Endometrium (tissue), 2 donors: ENCODE measurements around the gene AHCYL2.

Experiments
- FAIRE-seq: peaks from 2 replicates; lab custom pipeline; 2012; peaks lifted over from hg19 to GRCh38; lab: Jason Lieb, UNC
- donor health status: control.
- donor health status: control.

AHCYL2 gene

GRCh38 chr7:129224251-129225205 is at the start of gene AHCYL2:
Gene AHCYL2 (plus strand): TSS chr7:129225030.
- FAIRE-seq, result no peak

GRCh38 chr7:129176916-129177710 is 47.7 kb upstream of the AHCYL2 start:
- no peak for FAIRE-seq

- FAIRE-seq, result no peak
Observed at GRCh38 chr7:129184981-129185670, 39.7 kb upstream of the AHCYL2 start.

GRCh38 chr7:129186749-129187260 is 38.0 kb upstream of the AHCYL2 start:
- no peak for FAIRE-seq

GRCh38 chr7:129187681-129188371 is 37.0 kb upstream of the AHCYL2 start:
- FAIRE-seq, result no peak

- no peak for FAIRE-seq
Observed at GRCh38 chr7:129188372-129188891, 36.4 kb upstream of the AHCYL2 start, which contains the start of gene SMO. Gene SMO (plus strand): TSS chr7:129188633. CDS start chr7:129189152, 519 bp downstream.

GRCh38 chr7:129188892-129189660 is 35.8 kb upstream of the AHCYL2 start:
- no peak for FAIRE-seq

- FAIRE-seq, result no peak
Observed at GRCh38 chr7:129189661-129190310, 35.0 kb upstream of the AHCYL2 start.

- FAIRE-seq, result no peak
Observed at GRCh38 chr7:129191272-129191671, 33.6 kb upstream of the AHCYL2 start.

- no peak for FAIRE-seq
Observed at GRCh38 chr7:129193892-129194291, 30.9 kb upstream of the AHCYL2 start.

- FAIRE-seq, result no peak
Observed at GRCh38 chr7:129197771-129198170, 27.1 kb upstream of the AHCYL2 start.

GRCh38 chr7:129199406-129199805 is 25.4 kb upstream of the AHCYL2 start:
- no peak for FAIRE-seq

GRCh38 chr7:129202058-129202777 is 22.6 kb upstream of the AHCYL2 start:
- no peak for FAIRE-seq

GRCh38 chr7:129203050-129203741 is 21.6 kb upstream of the AHCYL2 start:
- no peak for FAIRE-seq

GRCh38 chr7:129205126-129205818 is 19.6 kb upstream of the AHCYL2 start:
- FAIRE-seq, result no peak

- FAIRE-seq, result no peak
Observed at GRCh38 chr7:129205987-129206785, 18.6 kb upstream of the AHCYL2 start.

GRCh38 chr7:129208667-129209066 is 16.2 kb upstream of the AHCYL2 start:
- FAIRE-seq, result no peak
